ENCODE measurements around the gene PPM1B. TPM values are rescaled to one million over a fixed set of nuclear protein-coding genes. Genes with fewer than 3 reads are reported as not detected.

Gene PPM1B
- total and polyA plus RNA-seq, 9 of the 15 experiments (the other 6 are each of a cell fraction or from before 2014, with no cell fraction given): 8.9 to 44.0 (median 28.6) TPM

DNA sequence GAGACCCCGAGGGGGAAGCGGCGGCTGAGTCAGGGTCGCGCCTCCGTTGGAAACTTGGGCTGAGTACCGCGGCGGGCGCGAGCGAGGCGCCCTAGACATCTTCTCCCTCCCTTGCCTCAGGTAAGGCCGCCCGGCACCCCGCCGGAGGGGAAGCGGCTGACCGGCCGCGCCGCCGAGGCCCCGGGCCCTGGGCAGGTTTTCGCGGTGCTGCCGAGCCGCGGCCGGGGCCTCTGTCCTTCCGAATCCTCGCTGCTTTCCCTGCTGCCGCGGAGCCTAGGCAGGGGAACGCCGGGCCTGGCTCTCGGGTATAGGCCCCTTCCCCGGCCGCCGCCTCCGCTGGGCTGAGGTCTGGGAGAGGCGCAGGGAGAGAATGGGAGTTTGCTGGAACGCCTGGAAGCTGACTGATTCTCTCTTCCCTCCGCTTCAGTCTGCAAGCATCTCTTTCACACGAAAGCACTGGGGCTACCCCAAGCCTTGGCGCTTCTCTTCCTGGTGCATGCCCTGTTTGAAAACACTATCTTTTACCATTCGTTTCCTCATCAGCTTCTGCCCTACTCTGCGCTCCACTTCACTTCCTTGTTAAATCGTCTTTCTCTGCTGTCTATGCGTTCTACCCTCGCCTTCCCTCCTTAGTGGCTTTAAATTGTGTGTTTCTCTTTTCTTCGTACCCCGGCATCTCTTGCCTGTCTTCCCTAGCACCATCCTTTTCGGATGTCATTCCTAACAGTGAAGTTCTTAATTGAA, 652 bp downstream of the PPM1B start (continued):
- TF ChIP-seq PTBP1 (IDR thresholded peaks at IDR 0.05; ENCODE audit: low read depth, low read length) (no peak), SAP30 (IDR thresholded peaks at IDR 0.05; ENCODE audit: borderline replicate concordance, insufficient read depth, low read depth, low read length, poor library complexity, severe bottlenecking) (peak; percentile 13), NFATC3 (IDR thresholded peaks at IDR 0.05) (no peak), ZNF707 (CRISPR knock-in tag; conservative IDR thresholded peaks at IDR 0.05) (no peak), PHB (CRISPR knock-in tag; IDR thresholded peaks at IDR 0.05) (no peak), RCOR1 (IDR thresholded peaks at IDR 0.05; ENCODE audit: borderline replicate concordance in 1 of 2, low read depth in 2 of 2, low read length in 2 of 2) (no peak), FOSL1 (tag; conservative IDR thresholded peaks at IDR 0.05) (no peak), KAT2B (IDR thresholded peaks at IDR 0.05; ENCODE audit: low read depth, low read length) (no peak), ZC3H4 (CRISPR knock-in tag; IDR thresholded peaks at IDR 0.05; ENCODE audit: borderline replicate concordance) (no peak), TEAD4 (IDR thresholded peaks at IDR 0.05; ENCODE audit: low read length) (no peak), TEAD4 (CRISPR knock-in tag; IDR thresholded peaks at IDR 0.05; ENCODE audit: borderline replicate concordance) (no peak), CCAR2 (IDR thresholded peaks at IDR 0.05; ENCODE audit: low read depth, low read length) (no peak), ZNF354B (CRISPR knock-in tag; IDR thresholded peaks at IDR 0.05) (no peak), NCOR1 (IDR thresholded peaks at IDR 0.05) (0 out of 2 replicates have a peak, but pooled peaks have one; percentile 13), ZNF668 (CRISPR knock-in tag; IDR thresholded peaks at IDR 0.05) (no peak), CREM (IDR thresholded peaks at IDR 0.05; ENCODE audit: low read depth) (peak; percentile 38; the same call in 1 of the 2 replicates)
- TF ChIP-seq, protein P1, sequence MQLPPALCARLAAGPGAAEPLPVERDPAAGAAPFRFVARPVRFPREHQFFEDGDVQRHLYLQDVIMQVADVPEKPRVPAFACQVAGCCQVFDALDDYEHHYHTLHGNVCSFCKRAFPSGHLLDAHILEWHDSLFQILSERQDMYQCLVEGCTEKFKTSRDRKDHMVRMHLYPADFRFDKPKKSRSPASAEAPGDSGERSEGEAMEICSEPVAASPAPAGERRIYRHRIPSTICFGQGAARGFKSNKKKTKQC (CRISPR knock-in tag; IDR thresholded peaks at IDR 0.05): no peak
- TF ChIP-seq, protein P2, sequence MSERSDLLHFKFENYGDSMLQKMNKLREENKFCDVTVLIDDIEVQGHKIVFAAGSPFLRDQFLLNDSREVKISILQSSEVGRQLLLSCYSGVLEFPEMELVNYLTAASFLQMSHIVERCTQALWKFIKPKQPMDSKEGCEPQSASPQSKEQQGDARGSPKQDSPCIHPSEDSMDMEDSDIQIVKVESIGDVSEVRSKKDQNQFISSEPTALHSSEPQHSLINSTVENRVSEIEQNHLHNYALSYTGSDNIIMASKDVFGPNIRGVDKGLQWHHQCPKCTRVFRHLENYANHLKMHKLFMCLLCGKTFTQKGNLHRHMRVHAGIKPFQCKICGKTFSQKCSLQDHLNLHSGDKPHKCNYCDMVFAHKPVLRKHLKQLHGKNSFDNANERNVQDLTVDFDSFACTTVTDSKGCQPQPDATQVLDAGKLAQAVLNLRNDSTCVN (CRISPR knock-in tag; IDR thresholded peaks at IDR 0.05): no peak
- TF ChIP-seq, protein P3, sequence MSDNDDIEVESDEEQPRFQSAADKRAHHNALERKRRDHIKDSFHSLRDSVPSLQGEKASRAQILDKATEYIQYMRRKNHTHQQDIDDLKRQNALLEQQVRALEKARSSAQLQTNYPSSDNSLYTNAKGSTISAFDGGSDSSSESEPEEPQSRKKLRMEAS (CRISPR knock-in tag; IDR thresholded peaks at IDR 0.05): 0 out of 2 replicates have a peak, but pooled peaks have one; percentile 36
- TF ChIP-seq, protein P4, sequence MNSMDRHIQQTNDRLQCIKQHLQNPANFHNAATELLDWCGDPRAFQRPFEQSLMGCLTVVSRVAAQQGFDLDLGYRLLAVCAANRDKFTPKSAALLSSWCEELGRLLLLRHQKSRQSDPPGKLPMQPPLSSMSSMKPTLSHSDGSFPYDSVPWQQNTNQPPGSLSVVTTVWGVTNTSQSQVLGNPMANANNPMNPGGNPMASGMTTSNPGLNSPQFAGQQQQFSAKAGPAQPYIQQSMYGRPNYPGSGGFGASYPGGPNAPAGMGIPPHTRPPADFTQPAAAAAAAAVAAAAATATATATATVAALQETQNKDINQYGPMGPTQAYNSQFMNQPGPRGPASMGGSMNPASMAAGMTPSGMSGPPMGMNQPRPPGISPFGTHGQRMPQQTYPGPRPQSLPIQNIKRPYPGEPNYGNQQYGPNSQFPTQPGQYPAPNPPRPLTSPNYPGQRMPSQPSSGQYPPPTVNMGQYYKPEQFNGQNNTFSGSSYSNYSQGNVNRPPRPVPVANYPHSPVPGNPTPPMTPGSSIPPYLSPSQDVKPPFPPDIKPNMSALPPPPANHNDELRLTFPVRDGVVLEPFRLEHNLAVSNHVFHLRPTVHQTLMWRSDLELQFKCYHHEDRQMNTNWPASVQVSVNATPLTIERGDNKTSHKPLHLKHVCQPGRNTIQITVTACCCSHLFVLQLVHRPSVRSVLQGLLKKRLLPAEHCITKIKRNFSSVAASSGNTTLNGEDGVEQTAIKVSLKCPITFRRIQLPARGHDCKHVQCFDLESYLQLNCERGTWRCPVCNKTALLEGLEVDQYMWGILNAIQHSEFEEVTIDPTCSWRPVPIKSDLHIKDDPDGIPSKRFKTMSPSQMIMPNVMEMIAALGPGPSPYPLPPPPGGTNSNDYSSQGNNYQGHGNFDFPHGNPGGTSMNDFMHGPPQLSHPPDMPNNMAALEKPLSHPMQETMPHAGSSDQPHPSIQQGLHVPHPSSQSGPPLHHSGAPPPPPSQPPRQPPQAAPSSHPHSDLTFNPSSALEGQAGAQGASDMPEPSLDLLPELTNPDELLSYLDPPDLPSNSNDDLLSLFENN (IDR thresholded peaks at IDR 0.05; ENCODE audit: low read depth in 2 of 2, low read length in 2 of 2): peak in 1 of 2 experiments; percentile 85; a peak in 2 of 4 replicates
- TF ChIP-seq, protein P5, sequence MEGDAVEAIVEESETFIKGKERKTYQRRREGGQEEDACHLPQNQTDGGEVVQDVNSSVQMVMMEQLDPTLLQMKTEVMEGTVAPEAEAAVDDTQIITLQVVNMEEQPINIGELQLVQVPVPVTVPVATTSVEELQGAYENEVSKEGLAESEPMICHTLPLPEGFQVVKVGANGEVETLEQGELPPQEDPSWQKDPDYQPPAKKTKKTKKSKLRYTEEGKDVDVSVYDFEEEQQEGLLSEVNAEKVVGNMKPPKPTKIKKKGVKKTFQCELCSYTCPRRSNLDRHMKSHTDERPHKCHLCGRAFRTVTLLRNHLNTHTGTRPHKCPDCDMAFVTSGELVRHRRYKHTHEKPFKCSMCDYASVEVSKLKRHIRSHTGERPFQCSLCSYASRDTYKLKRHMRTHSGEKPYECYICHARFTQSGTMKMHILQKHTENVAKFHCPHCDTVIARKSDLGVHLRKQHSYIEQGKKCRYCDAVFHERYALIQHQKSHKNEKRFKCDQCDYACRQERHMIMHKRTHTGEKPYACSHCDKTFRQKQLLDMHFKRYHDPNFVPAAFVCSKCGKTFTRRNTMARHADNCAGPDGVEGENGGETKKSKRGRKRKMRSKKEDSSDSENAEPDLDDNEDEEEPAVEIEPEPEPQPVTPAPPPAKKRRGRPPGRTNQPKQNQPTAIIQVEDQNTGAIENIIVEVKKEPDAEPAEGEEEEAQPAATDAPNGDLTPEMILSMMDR (IDR thresholded peaks at IDR 0.05 in 2 of 3, conservative IDR thresholded peaks at IDR 0.05 in 1 of 3; ENCODE audit: insufficient read depth in 2 of 3, low read depth in 1 of 3, low read length in 3 of 3): no peak

All from K562 (cell line).